Measurements from ENCODE around the gene VAMP2. TPM values are rescaled to one million over a fixed set of nuclear protein-coding genes. Genes with fewer than 3 reads are reported as not detected.
A peak's percentile ranks its signal among the peaks of the same experiment; 100 is the strongest.

Gene VAMP2
- total and polyA plus RNA-seq, 4 donors: 4.2 to 25.9 (median 10.2) TPM

DNA sequence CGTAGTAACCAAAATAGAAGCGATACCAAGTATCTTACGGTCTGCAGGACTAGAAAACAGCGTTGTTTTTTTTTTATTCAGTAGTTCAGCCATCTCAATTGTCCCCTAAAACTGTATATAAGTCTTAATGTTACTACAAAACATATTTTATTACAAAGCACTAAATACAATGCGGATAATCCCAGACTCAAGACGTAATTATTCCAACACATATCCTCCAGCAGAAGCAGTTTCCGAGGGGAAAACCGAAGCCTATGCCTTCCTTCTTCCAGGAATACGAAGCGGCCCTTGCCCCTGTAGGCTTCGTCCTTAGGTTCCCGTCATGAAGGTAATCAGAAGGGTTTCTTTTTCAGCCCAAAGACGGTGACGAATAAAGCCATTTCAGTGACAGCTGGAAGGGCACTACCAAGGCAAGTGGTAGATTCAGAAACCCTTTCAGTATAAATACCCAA lies 11.1 kb upstream of the VAMP2 start:
- no peaks in the 10 kb centered on the region for H3K9me3 ChIP-seq (ENCODE audit: control insufficient read depth in 4 of 4, low read length in 3 of 4)
- H3K27ac ChIP-seq (ENCODE audit: low read depth in 1 of 2, low read length in 2 of 2): peak overlapping the region; percentile 90 to 91
- no peaks in the 10 kb centered on the region for H3K36me3 ChIP-seq (ENCODE audit: control insufficient read depth in 4 of 4, insufficient read depth in 3 of 4, low read depth in 1 of 4, low read length in 3 of 4)
- DNase-seq (ENCODE audit: low spot score): peak; percentile 36
- H3K27me3 ChIP-seq (ENCODE audit: control insufficient read depth in 4 of 4, insufficient read depth in 4 of 4, low read length in 3 of 4): no peaks in the 10 kb centered on the region
- H3K4me3 ChIP-seq (ENCODE audit: low read depth in 1 of 3, low read length in 3 of 3): peak overlapping the region; percentile 28 to 51 (median 43)
- no peak for TF ChIP-seq YY1 (IDR thresholded peaks at IDR 0.05)
- TF ChIP-seq, protein P1, sequence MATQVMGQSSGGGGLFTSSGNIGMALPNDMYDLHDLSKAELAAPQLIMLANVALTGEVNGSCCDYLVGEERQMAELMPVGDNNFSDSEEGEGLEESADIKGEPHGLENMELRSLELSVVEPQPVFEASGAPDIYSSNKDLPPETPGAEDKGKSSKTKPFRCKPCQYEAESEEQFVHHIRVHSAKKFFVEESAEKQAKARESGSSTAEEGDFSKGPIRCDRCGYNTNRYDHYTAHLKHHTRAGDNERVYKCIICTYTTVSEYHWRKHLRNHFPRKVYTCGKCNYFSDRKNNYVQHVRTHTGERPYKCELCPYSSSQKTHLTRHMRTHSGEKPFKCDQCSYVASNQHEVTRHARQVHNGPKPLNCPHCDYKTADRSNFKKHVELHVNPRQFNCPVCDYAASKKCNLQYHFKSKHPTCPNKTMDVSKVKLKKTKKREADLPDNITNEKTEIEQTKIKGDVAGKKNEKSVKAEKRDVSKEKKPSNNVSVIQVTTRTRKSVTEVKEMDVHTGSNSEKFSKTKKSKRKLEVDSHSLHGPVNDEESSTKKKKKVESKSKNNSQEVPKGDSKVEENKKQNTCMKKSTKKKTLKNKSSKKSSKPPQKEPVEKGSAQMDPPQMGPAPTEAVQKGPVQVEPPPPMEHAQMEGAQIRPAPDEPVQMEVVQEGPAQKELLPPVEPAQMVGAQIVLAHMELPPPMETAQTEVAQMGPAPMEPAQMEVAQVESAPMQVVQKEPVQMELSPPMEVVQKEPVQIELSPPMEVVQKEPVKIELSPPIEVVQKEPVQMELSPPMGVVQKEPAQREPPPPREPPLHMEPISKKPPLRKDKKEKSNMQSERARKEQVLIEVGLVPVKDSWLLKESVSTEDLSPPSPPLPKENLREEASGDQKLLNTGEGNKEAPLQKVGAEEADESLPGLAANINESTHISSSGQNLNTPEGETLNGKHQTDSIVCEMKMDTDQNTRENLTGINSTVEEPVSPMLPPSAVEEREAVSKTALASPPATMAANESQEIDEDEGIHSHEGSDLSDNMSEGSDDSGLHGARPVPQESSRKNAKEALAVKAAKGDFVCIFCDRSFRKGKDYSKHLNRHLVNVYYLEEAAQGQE (IDR thresholded peaks at IDR 0.05): peak; percentile 2
- WGBS: 6% methylated on average over 14 of the region's 14 CpGs
- peaks cover 2 to 31% (median 19%) of the 10 kb centered on the region in 4 donors for H3K4me1 ChIP-seq (ENCODE audit: control insufficient read depth in 4 of 4, insufficient read depth in 4 of 4, low read length in 3 of 4)
- H3K9ac ChIP-seq (ENCODE audit: low read depth in 1 of 2, low read length in 2 of 2): peak overlapping the region; percentile 63 to 96

- Histone ChIP-seq H3K27me3 (ENCODE audit: control insufficient read depth in 4 of 4, insufficient read depth in 4 of 4, low read length in 3 of 4) (no peaks in the 10 kb centered on the region), H3K9ac (ENCODE audit: low read depth in 1 of 2, low read length in 2 of 2) (peak overlapping the region; percentile 63 to 96), H3K9me3 (ENCODE audit: control insufficient read depth in 4 of 4, low read length in 3 of 4) (no peaks in the 10 kb centered on the region), H3K4me1 (ENCODE audit: control insufficient read depth in 4 of 4, insufficient read depth in 4 of 4, low read length in 3 of 4) (peaks cover 2 to 31% (median 19%) of the 10 kb centered on the region in 4 donors), H3K27ac (ENCODE audit: low read depth in 1 of 2, low read length in 2 of 2) (peak overlapping the region; percentile 90 to 91), H3K36me3 (ENCODE audit: control insufficient read depth in 4 of 4, insufficient read depth in 3 of 4, low read depth in 1 of 4, low read length in 3 of 4) (no peaks in the 10 kb centered on the region), H3K4me3 (ENCODE audit: low read depth in 1 of 3, low read length in 3 of 3) (peak overlapping the region in 2 of 3 donors; percentile 28 to 46)
- WGBS: under 1% methylated on average over 23 of the region's 23 CpGs
- peak; percentile 46 to 60 for TF ChIP-seq HNF4A (conservative IDR thresholded peaks at IDR 0.05)
- peak; percentile 76 for TF ChIP-seq TAF1 (conservative IDR thresholded peaks at IDR 0.05)
- TF ChIP-seq EGR1 (IDR thresholded peaks at IDR 0.05; ENCODE audit: low read depth in 2 of 2): peak; percentile 64 to 80
- TF ChIP-seq RXRA (IDR thresholded peaks at IDR 0.05): peak; percentile 68 to 81
- peak; percentile 37 to 57 for TF ChIP-seq RAD21 (IDR thresholded peaks at IDR 0.05)
- peak; percentile 90 for TF ChIP-seq YY1 (IDR thresholded peaks at IDR 0.05)
- TF ChIP-seq JUND (IDR thresholded peaks at IDR 0.05): peak; percentile 64 to 77
- peak; percentile 72 for TF ChIP-seq NR2F2 (IDR thresholded peaks at IDR 0.05)
- TF ChIP-seq FOXA1 (IDR thresholded peaks at IDR 0.05): peak; percentile 77
- TF ChIP-seq, protein P2, sequence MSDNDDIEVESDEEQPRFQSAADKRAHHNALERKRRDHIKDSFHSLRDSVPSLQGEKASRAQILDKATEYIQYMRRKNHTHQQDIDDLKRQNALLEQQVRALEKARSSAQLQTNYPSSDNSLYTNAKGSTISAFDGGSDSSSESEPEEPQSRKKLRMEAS (IDR thresholded peaks at IDR 0.05): peak; percentile 79
- peak; percentile 93 for TF ChIP-seq SP1 (IDR thresholded peaks at IDR 0.05)
- TF ChIP-seq FOXA2 (IDR thresholded peaks at IDR 0.05): peak; percentile 51
- TF ChIP-seq, protein P3, sequence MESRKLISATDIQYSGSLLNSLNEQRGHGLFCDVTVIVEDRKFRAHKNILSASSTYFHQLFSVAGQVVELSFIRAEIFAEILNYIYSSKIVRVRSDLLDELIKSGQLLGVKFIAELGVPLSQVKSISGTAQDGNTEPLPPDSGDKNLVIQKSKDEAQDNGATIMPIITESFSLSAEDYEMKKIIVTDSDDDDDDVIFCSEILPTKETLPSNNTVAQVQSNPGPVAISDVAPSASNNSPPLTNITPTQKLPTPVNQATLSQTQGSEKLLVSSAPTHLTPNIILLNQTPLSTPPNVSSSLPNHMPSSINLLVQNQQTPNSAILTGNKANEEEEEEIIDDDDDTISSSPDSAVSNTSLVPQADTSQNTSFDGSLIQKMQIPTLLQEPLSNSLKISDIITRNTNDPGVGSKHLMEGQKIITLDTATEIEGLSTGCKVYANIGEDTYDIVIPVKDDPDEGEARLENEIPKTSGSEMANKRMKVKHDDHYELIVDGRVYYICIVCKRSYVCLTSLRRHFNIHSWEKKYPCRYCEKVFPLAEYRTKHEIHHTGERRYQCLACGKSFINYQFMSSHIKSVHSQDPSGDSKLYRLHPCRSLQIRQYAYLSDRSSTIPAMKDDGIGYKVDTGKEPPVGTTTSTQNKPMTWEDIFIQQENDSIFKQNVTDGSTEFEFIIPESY (IDR thresholded peaks at IDR 0.05): peak; percentile 92
- TF ChIP-seq CTCF (IDR thresholded peaks at IDR 0.05; ENCODE audit: low read depth, low read length, missing input control): no peak
- TF ChIP-seq HNF4G (IDR thresholded peaks at IDR 0.05): no peak
- TF ChIP-seq, protein P1 (IDR thresholded peaks at IDR 0.05): peak; percentile 85
- TF ChIP-seq GABPA (IDR thresholded peaks at IDR 0.05 in 1 of 2, conservative IDR thresholded peaks at IDR 0.05 in 1 of 2): peak; percentile 32 to 74
- peak; percentile 89 for TF ChIP-seq ATF3 (IDR thresholded peaks at IDR 0.05)
- peak; percentile 71 for DNase-seq (ENCODE audit: low spot score)
Observed at GRCh38 chr17:8173056-8173870, 10.5 kb upstream of the VAMP2 start.
